SK-N-SH treated with all-trans-retinoic acid at 6 μM for 48 hours (cell line): ENCODE data around the gene FHIT.

Experiments used
- ATAC-seq: fragments of 200-7000 bp; cut with Tn5 transposase; 3 replicates; pipeline ENCODE4 v1.9.1; 2020; ENCODE audit warnings: mild to moderate bottlenecking, moderate library complexity
- ARNTL ChIP-seq: fragments of 450-650 bp; formaldehyde crosslinking; IDR thresholded peaks from 2 replicates; pipeline ENCODE4 v1.5.0; 2020; ENCODE audit warnings: low read depth, mild to moderate bottlenecking, moderate library complexity, borderline replicate concordance
- BACH2 ChIP-seq: fragments of 250-450 bp; sonication (Bioruptor Pico); IDR thresholded peaks from 2 replicates; pipeline ENCODE4 v1.9.0; 2021; ENCODE audit warnings: mild to moderate bottlenecking, borderline replicate concordance
- CSDC2 ChIP-seq: fragments of 250-450 bp; sonication (Bioruptor Pico); IDR thresholded peaks from 2 replicates; pipeline ENCODE4 v1.5.0; 2020; ENCODE audit warnings: mild to moderate bottlenecking, moderate library complexity
- ESRRG ChIP-seq: fragments of 250-450 bp; sonication (Bioruptor Pico); IDR thresholded peaks from 2 replicates; pipeline ENCODE4 v1.6.1; 2021; ENCODE audit warnings: mild to moderate bottlenecking
- GLIS3 ChIP-seq: fragments of 250-450 bp; sonication (Bioruptor Pico); IDR thresholded peaks from 2 replicates; pipeline ENCODE4 v1.5.0; 2020; ENCODE audit warnings: mild to moderate bottlenecking, moderate library complexity
- ISL1 ChIP-seq: fragments of 250-450 bp; sonication (Bioruptor Pico); IDR thresholded peaks from 2 replicates; pipeline ENCODE4 v2.1.2; 2022; ENCODE audit warnings: mild to moderate bottlenecking, moderate library complexity
- OSR1 ChIP-seq: fragments of 250-450 bp; sonication (Bioruptor Pico); IDR thresholded peaks from 2 replicates; pipeline ENCODE4 v1.8.0; 2022; ENCODE audit warnings: moderate library complexity, mild to moderate bottlenecking, inconsistent platforms
- PPARA ChIP-seq: fragments of 250-450 bp; sonication (Bioruptor Pico); IDR thresholded peaks from 2 replicates; pipeline ENCODE4 v1.5.0; 2020; ENCODE audit warnings: mild to moderate bottlenecking, borderline replicate concordance
- RARB ChIP-seq: fragments of 250-450 bp; sonication (Bioruptor Pico); IDR thresholded peaks from 2 replicates; pipeline ENCODE4 v1.8.0; 2021; ENCODE audit warnings: mild to moderate bottlenecking, moderate library complexity
- SNAI2 ChIP-seq: fragments of 250-450 bp; sonication (Bioruptor Pico); IDR thresholded peaks from 2 replicates; pipeline ENCODE4 v1.5.0; 2020; ENCODE audit warnings: mild to moderate bottlenecking, moderate library complexity
- TCF4 ChIP-seq: fragments of 250-450 bp; sonication (Bioruptor Pico); IDR thresholded peaks from 2 replicates; pipeline ENCODE4 v1.8.0; 2021; ENCODE audit warnings: mild to moderate bottlenecking, moderate library complexity, borderline replicate concordance
- TOX ChIP-seq: fragments of 250-450 bp; sonication (Bioruptor Pico); IDR thresholded peaks from 2 replicates; pipeline ENCODE4 v1.8.0; 2021; ENCODE audit warnings: mild to moderate bottlenecking, moderate library complexity, borderline replicate concordance
- TSHZ2 ChIP-seq: fragments of 250-450 bp; sonication (Bioruptor Pico); IDR thresholded peaks from 2 replicates; pipeline ENCODE4 v1.5.0; 2020; ENCODE audit warnings: mild to moderate bottlenecking, moderate library complexity
- ZC3H10 ChIP-seq: fragments of 250-450 bp; sonication (Bioruptor Pico); IDR thresholded peaks from 2 replicates; pipeline ENCODE4 v1.5.1; 2021; ENCODE audit warnings: mild to moderate bottlenecking, moderate library complexity
- ZFP3 ChIP-seq: fragments of 250-450 bp; sonication (Bioruptor Pico); IDR thresholded peaks from 2 replicates; pipeline ENCODE4 v1.5.0; 2020; ENCODE audit warnings: mild to moderate bottlenecking, moderate library complexity
- ZFP30 ChIP-seq: fragments of 450-650 bp; formaldehyde crosslinking; IDR thresholded peaks from 2 replicates; pipeline ENCODE4 v1.5.0; 2022; ENCODE audit warnings: mild to moderate bottlenecking, moderate library complexity
- ZNF565 ChIP-seq: fragments of 450-650 bp; formaldehyde crosslinking; conservative IDR thresholded peaks from 2 replicates; pipeline ENCODE4 v1.5.0; 2020; ENCODE audit warnings: low read depth, mild to moderate bottlenecking, moderate library complexity
- ZNF70 ChIP-seq: fragments of 450-650 bp; formaldehyde crosslinking; IDR thresholded peaks from 2 replicates; pipeline ENCODE4 v1.5.0; 2020; ENCODE audit warnings: mild to moderate bottlenecking, moderate library complexity
- ZNF8 ChIP-seq: fragments of 450-650 bp; formaldehyde crosslinking; IDR thresholded peaks from 2 replicates; pipeline ENCODE4 v1.5.0; 2020; ENCODE audit warnings: mild to moderate bottlenecking, moderate library complexity
- TF ChIP-seq, protein P1 (sequence below): fragments of 250-450 bp; sonication (Bioruptor Pico); IDR thresholded peaks from 2 replicates; pipeline ENCODE4 v1.5.1; 2020; ENCODE audit warnings: low read depth, mild to moderate bottlenecking, moderate library complexity
- TF ChIP-seq, protein P2 (sequence below): fragments of 250-450 bp; sonication (Bioruptor Pico); IDR thresholded peaks from 2 replicates; pipeline ENCODE4 v1.5.1; 2021; ENCODE audit warnings: mild to moderate bottlenecking, moderate library complexity
- TF ChIP-seq, protein P3 (sequence below): fragments of 250-450 bp; sonication (Bioruptor Pico); IDR thresholded peaks from 2 replicates; pipeline ENCODE4 v1.8.0; 2020; ENCODE audit warnings: mild to moderate bottlenecking, moderate library complexity, borderline replicate concordance
- TF ChIP-seq, protein P4 (sequence below): fragments of 250-450 bp; sonication (Bioruptor Pico); IDR thresholded peaks from 2 replicates; pipeline ENCODE4 v1.8.0; 2021; ENCODE audit warnings: low read depth, mild to moderate bottlenecking, moderate library complexity, borderline replicate concordance

FHIT gene

DNA sequence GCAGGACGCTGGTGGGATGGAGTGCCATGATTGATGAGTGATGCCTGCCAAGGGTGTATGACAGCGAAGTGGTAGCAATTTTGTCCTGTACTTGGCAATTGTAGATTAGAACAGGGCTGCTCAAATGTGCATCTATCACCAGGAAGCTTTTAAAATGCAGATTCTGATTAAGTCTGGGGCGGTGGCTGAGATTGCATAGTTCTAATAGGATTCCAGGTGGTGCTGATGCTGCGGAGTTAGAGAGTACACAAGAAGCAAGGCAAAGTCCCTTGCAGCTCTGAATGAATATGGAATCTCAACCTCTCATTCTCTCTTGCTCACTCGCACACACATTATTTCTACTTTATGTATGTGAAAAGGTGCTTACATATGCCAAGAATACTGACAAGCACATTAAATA, 670.4 kb downstream of the FHIT start:
- ATAC-seq: no peak
- TF ChIP-seq SNAI2 (CRISPR knock-in tag): no peak
- TF ChIP-seq ISL1: no peak
- TF ChIP-seq, protein P1, sequence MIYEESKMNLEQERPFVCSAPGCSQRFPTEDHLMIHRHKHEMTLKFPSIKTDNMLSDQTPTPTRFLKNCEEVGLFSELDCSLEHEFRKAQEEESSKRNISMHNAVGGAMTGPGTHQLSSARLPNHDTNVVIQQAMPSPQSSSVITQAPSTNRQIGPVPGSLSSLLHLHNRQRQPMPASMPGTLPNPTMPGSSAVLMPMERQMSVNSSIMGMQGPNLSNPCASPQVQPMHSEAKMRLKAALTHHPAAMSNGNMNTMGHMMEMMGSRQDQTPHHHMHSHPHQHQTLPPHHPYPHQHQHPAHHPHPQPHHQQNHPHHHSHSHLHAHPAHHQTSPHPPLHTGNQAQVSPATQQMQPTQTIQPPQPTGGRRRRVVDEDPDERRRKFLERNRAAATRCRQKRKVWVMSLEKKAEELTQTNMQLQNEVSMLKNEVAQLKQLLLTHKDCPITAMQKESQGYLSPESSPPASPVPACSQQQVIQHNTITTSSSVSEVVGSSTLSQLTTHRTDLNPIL (CRISPR knock-in tag): no peak
- TF ChIP-seq ZFP3 (CRISPR knock-in tag): no peak

GRCh38 chr3:60579734-60580133, 671.5 kb downstream of the FHIT start:
- peak; percentile 98 for ATAC-seq
- TF ChIP-seq CSDC2 (CRISPR knock-in tag): no peak
- TF ChIP-seq GLIS3 (CRISPR knock-in tag): peak; percentile 29; the same call in 1 of the 2 replicates
- no peak for TF ChIP-seq TCF4 (CRISPR knock-in tag)
- TF ChIP-seq, protein P1 (CRISPR knock-in tag): peak; percentile 56; the same call in 1 of the 2 replicates
- no peak; the same call in 1 of the 2 replicates for TF ChIP-seq ZFP3 (CRISPR knock-in tag)
- no peak for TF ChIP-seq ESRRG (CRISPR knock-in tag)
- peak; percentile 91 for TF ChIP-seq ISL1
- no peak for TF ChIP-seq ZFP30 (CRISPR knock-in tag)
- no peak for TF ChIP-seq PPARA
- no peak for TF ChIP-seq RARB (CRISPR knock-in tag)
- TF ChIP-seq, protein P2, sequence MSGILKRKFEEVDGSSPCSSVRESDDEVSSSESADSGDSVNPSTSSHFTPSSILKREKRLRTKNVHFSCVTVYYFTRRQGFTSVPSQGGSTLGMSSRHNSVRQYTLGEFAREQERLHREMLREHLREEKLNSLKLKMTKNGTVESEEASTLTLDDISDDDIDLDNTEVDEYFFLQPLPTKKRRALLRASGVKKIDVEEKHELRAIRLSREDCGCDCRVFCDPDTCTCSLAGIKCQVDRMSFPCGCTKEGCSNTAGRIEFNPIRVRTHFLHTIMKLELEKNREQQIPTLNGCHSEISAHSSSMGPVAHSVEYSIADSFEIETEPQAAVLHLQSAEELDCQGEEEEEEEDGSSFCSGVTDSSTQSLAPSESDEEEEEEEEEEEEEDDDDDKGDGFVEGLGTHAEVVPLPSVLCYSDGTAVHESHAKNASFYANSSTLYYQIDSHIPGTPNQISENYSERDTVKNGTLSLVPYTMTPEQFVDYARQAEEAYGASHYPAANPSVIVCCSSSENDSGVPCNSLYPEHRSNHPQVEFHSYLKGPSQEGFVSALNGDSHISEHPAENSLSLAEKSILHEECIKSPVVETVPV (CRISPR knock-in tag): no peak
- TF ChIP-seq ZNF8 (CRISPR knock-in tag): no peak
- TF ChIP-seq ZNF565 (CRISPR knock-in tag): no peak
- 0 out of 2 replicates have a peak, but pooled peaks have one; percentile 36 for TF ChIP-seq ZC3H10 (CRISPR knock-in tag)
- peak; percentile 80; the same call in 1 of the 2 replicates for TF ChIP-seq TOX (CRISPR knock-in tag)
- no peak for TF ChIP-seq ARNTL (CRISPR knock-in tag)
- TF ChIP-seq, protein P3, sequence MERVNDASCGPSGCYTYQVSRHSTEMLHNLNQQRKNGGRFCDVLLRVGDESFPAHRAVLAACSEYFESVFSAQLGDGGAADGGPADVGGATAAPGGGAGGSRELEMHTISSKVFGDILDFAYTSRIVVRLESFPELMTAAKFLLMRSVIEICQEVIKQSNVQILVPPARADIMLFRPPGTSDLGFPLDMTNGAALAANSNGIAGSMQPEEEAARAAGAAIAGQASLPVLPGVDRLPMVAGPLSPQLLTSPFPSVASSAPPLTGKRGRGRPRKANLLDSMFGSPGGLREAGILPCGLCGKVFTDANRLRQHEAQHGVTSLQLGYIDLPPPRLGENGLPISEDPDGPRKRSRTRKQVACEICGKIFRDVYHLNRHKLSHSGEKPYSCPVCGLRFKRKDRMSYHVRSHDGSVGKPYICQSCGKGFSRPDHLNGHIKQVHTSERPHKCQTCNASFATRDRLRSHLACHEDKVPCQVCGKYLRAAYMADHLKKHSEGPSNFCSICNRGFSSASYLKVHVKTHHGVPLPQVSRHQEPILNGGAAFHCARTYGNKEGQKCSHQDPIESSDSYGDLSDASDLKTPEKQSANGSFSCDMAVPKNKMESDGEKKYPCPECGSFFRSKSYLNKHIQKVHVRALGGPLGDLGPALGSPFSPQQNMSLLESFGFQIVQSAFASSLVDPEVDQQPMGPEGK (CRISPR knock-in tag): peak; percentile 67
- TF ChIP-seq, protein P4, sequence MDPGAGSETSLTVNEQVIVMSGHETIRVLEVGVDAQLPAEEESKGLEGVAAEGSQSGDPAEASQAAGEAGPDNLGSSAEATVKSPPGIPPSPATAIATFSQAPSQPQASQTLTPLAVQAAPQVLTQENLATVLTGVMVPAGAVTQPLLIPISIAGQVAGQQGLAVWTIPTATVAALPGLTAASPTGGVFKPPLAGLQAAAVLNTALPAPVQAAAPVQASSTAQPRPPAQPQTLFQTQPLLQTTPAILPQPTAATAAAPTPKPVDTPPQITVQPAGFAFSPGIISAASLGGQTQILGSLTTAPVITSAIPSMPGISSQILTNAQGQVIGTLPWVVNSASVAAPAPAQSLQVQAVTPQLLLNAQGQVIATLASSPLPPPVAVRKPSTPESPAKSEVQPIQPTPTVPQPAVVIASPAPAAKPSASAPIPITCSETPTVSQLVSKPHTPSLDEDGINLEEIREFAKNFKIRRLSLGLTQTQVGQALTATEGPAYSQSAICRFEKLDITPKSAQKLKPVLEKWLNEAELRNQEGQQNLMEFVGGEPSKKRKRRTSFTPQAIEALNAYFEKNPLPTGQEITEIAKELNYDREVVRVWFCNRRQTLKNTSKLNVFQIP (CRISPR knock-in tag): no peak
- no peak for TF ChIP-seq BACH2 (CRISPR knock-in tag)
- no peak for TF ChIP-seq ZNF70 (CRISPR knock-in tag)
- no peak for TF ChIP-seq OSR1 (CRISPR knock-in tag)
- TF ChIP-seq TSHZ2: no peak
- TF ChIP-seq SNAI2 (CRISPR knock-in tag): no peak
